SK-N-SH (cell line): ENCODE results near the gene DNAJC4. TPM values are rescaled to one million over a fixed set of nuclear protein-coding genes. Genes with fewer than 3 reads are reported as not detected.

Experiments
- CTCF ChIA-PET: fragments of 300-600, 350-600 bp; formaldehyde crosslinking; extraction: SDS; loops from one replicate; lab custom pipeline; 2021; lab: Yijun Ruan, JAX
- POLR2A ChIA-PET: fragments of 350-600 bp; sonication (Branson Sonifier 250); formaldehyde crosslinking; extraction: SDS; loops from one replicate; lab custom pipeline; 2020; ENCODE audit warnings: antibody characterized with exemption, inconsistent platforms; lab: Yijun Ruan, JAX
- DNase-seq: peaks from one replicate; pipeline ENCODE4 v3.0.0; 2012
- H2AFZ ChIP-seq: fragments of 200-600 bp; sonication (generic); 2 replicates; pipeline ENCODE4 v1.8.1; 2016; ENCODE audit warnings: antibody characterized with exemption, mild to moderate bottlenecking, low read depth
- H3F3A ChIP-seq: fragments of 200-600 bp; sonication (generic); replicated peaks from 2 replicates; pipeline ENCODE3; 2016; ENCODE audit warnings: antibody characterized with exemption, mild to moderate bottlenecking; ENCODE audit not compliant: insufficient read depth
- H3K27ac ChIP-seq, 2 experiments: fragments of 200-500 bp in 1 of 2; fragments of 200-600 bp in 1 of 2; sonication (Bioruptor generic) in 1 of 2; sonication (generic), shearing (Covaris generic) in 1 of 2; 2 replicates each; pipeline versions ENCODE4 v1.5.1 to v1.6.1; 2014 to 2016; ENCODE audit warnings: low read depth in 2 of 2, inconsistent platforms in 1 of 2, low read length in 1 of 2, mild to moderate bottlenecking in 1 of 2, mixed read lengths in 1 of 2
- H3K27me3 ChIP-seq: fragments of 200-600 bp; sonication (generic), shearing (Covaris generic); 2 replicates; pipeline ENCODE4 v1.6.1; 2016; ENCODE audit warnings: mixed run types; ENCODE audit not compliant: insufficient read depth
- H3K36me3 ChIP-seq, 2 experiments: fragments of 200-500 bp in 1 of 2; fragments of 200-600 bp in 1 of 2; sonication (Bioruptor generic) in 1 of 2; sonication (generic) in 1 of 2; replicated peaks in 1 of 2; 2 replicates each; pipeline versions ENCODE3 to v1.5.1; 2014 to 2016; ENCODE audit warnings: low read length in 1 of 2, mild to moderate bottlenecking in 1 of 2; ENCODE audit not compliant: insufficient read depth in 2 of 2, control insufficient read depth in 1 of 2
- H3K4me1 ChIP-seq, 2 experiments: fragments of 200-500 bp in 1 of 2; fragments of 200-600 bp in 1 of 2; sonication (Bioruptor generic) in 1 of 2; sonication (generic), shearing (Covaris generic) in 1 of 2; 2 replicates each; pipeline versions ENCODE4 v1.5.1 to v1.6.1; 2014 to 2016; ENCODE audit warnings: low read depth in 1 of 2, low read length in 1 of 2, mixed run types in 1 of 2; ENCODE audit not compliant: insufficient read depth in 2 of 2, control insufficient read depth in 1 of 2
- H3K4me2 ChIP-seq: fragments of 200-600 bp; sonication (generic), shearing (Covaris generic); 2 replicates; pipeline ENCODE4 v1.6.1; 2017; ENCODE audit warnings: mixed run types
- H3K4me3 ChIP-seq, 2 experiments: fragments of 200-500 bp in 1 of 2; fragments of 200-600 bp in 1 of 2; sonication (Bioruptor generic) in 1 of 2; sonication (generic), shearing (Covaris generic) in 1 of 2; 2 replicates each; pipeline versions ENCODE4 v1.5.1 to v1.8.1; 2014 to 2016; ENCODE audit warnings: low read depth in 2 of 2, inconsistent platforms in 1 of 2, low read length in 1 of 2, mild to moderate bottlenecking in 1 of 2, mixed read lengths in 1 of 2, moderate library complexity in 1 of 2
- H3K79me2 ChIP-seq: fragments of 200-600 bp; sonication (generic); 2 replicates; pipeline ENCODE4 v1.8.1; 2017; ENCODE audit warnings: mild to moderate bottlenecking; ENCODE audit not compliant: insufficient read depth
- H3K9ac ChIP-seq: fragments of 200-600 bp; sonication (generic); 2 replicates; pipeline ENCODE4 v1.6.1; 2017; ENCODE audit warnings: mixed run types
- H3K9me2 ChIP-seq: fragments of 200-600 bp; sonication (generic); 2 replicates; pipeline ENCODE4 v1.6.1; 2017; ENCODE audit warnings: mixed run types
- H3K9me3 ChIP-seq: fragments of 200-600 bp; sonication (generic); 2 replicates; pipeline ENCODE4 v1.6.1; 2017; ENCODE audit warnings: mixed run types, mild to moderate bottlenecking, moderate library complexity
- H4K20me1 ChIP-seq: fragments of 200-600 bp; sonication (generic); 2 replicates; pipeline ENCODE4 v1.6.1; 2017; ENCODE audit warnings: mild to moderate bottlenecking, mixed run types; ENCODE audit not compliant: insufficient read depth
- EZH2phosphoT487 ChIP-seq: fragments of 200-600 bp; sonication (generic); IDR thresholded peaks from 2 replicates; pipeline ENCODE4 v1.6.1; 2017; ENCODE audit warnings: low read depth, mixed run types, mild to moderate bottlenecking, antibody characterized with exemption, moderate library complexity, borderline replicate concordance
- FOSL2 ChIP-seq: IDR thresholded peaks from 2 replicates; pipeline ENCODE4 v1.4.0; 2012; ENCODE audit warnings: low read depth, mild to moderate bottlenecking, moderate library complexity, borderline replicate concordance
- FOXJ3 ChIP-seq: sonication (generic); formaldehyde crosslinking; IDR thresholded peaks from 2 replicates; pipeline ENCODE4 v1.5.1; 2020; ENCODE audit warnings: mild to moderate bottlenecking, missing genetic modification reagents
- GABPA ChIP-seq: IDR thresholded peaks from 2 replicates; pipeline ENCODE4 v1.4.0; 2012; ENCODE audit warnings: low read depth, mild to moderate bottlenecking
- JUND ChIP-seq: IDR thresholded peaks from 2 replicates; pipeline ENCODE4 v1.4.0; 2012
- MEF2A ChIP-seq: IDR thresholded peaks from 2 replicates; pipeline ENCODE4 v1.4.0; 2012; ENCODE audit warnings: low read depth, borderline replicate concordance
- MXI1 ChIP-seq: IDR thresholded peaks from 2 replicates; pipeline ENCODE4 v1.6.1; 2012; ENCODE audit warnings: mild to moderate bottlenecking, low read depth, low read length, improper control_type of control experiment
- NFIC ChIP-seq: IDR thresholded peaks from 2 replicates; pipeline ENCODE4 v1.4.0; 2012; ENCODE audit warnings: borderline replicate concordance
- NRF1 ChIP-seq: IDR thresholded peaks from 2 replicates; pipeline ENCODE4 v1.6.1; 2012; ENCODE audit warnings: low read depth, mild to moderate bottlenecking, low read length
- POLR2AphosphoS5 ChIP-seq: IDR thresholded peaks from 2 replicates; pipeline ENCODE4 v1.6.1; 2012; ENCODE audit warnings: low read depth, low read length
- RAD21 ChIP-seq: IDR thresholded peaks from 2 replicates; pipeline ENCODE4 v1.6.1; 2012; ENCODE audit warnings: mild to moderate bottlenecking, low read length
- RCOR1 ChIP-seq: fragments of 150-350 bp; IDR thresholded peaks from 2 replicates; pipeline ENCODE4 v1.6.1; 2017; ENCODE audit warnings: antibody characterized with exemption, low read length
- RXRA ChIP-seq: IDR thresholded peaks from 2 replicates; pipeline ENCODE4 v1.4.0; 2012; ENCODE audit warnings: low read depth, mild to moderate bottlenecking, borderline replicate concordance
- SIN3A ChIP-seq: IDR thresholded peaks from 2 replicates; pipeline ENCODE4 v1.6.1; 2012; ENCODE audit warnings: low read depth, mild to moderate bottlenecking, low read length, moderate library complexity, borderline replicate concordance
- SMC3 ChIP-seq: IDR thresholded peaks from 2 replicates; pipeline ENCODE4 v1.6.1; 2012; ENCODE audit warnings: low read depth, low read length, improper control_type of control experiment
- TAF1 ChIP-seq: IDR thresholded peaks from 2 replicates; pipeline ENCODE4 v1.6.1; 2012; ENCODE audit warnings: low read depth, mild to moderate bottlenecking, low read length, moderate library complexity, borderline replicate concordance
- USF1 ChIP-seq: IDR thresholded peaks from 2 replicates; pipeline ENCODE4 v1.4.0; 2012; ENCODE audit warnings: low read depth, borderline replicate concordance
- USF2 ChIP-seq: fragments of 150-350 bp; IDR thresholded peaks from 2 replicates; pipeline ENCODE4 v1.6.1; 2017; ENCODE audit warnings: antibody characterized with exemption, low read length, low read depth, borderline replicate concordance
- YY1 ChIP-seq: IDR thresholded peaks from 2 replicates; pipeline ENCODE4 v1.4.0; 2012; ENCODE audit warnings: low read depth, mild to moderate bottlenecking
- WGBS: methylation state at CpG from one replicate; pipeline ENCODE4 v1.1.6; 2017; ENCODE audit warnings: low lambda C conversion rate; 5-methylcytosine and 5-hydroxymethylcytosine counted together
- polyA plus RNA-seq, 3 experiments: library from polyadenylated mRNA; depleted of rRNA; stranded (reverse); fragments of >200 nt; gene quantifications; 2 replicates each; pipeline ENCODE4 v1.2.3, GENCODE V29; 2012

DNAJC4 gene
- polyA plus RNA-seq, 1 of the 3 experiments (the other 2 are of a cell fraction), result 52.1 TPM

- no peak for TF ChIP-seq JUND
- peak; percentile 60 for TF ChIP-seq MXI1
- TF ChIP-seq YY1, result no peak
- no peak for TF ChIP-seq FOXJ3
- TF ChIP-seq RXRA, result no peak
- TF ChIP-seq USF2, result no peak
- TF ChIP-seq SIN3A, result peak; percentile 42; the same call in 1 of the 2 replicates
- TF ChIP-seq POLR2AphosphoS5, result peak; percentile 20; the same call in 1 of the 2 replicates
- TF ChIP-seq, all 33 proteins: peak for 3
- Histone ChIP-seq H2AFZ (no peak overlapping the region), H3K9ac (peak overlapping the region; percentile 63)
These were observed 4.5 kb downstream of the DNAJC4 start for GRCh38 chr11:64234647-64235379.

GRCh38 chr11:64235437-64236161, 5.3 kb downstream of the DNAJC4 start:
- H2AFZ ChIP-seq, result no peak overlapping the region
- CTCF ChIA-PET, result interaction anchor here (1.1 to 1.6 kb wide), 3 partner anchors 15 to 65 kb away, joined by 4 to 6 read pairs (median 5); partner anchors contain the start of gene PLCB3
- TF ChIP-seq MXI1 (no peak), NRF1 (no peak), YY1 (no peak), GABPA (no peak), TAF1 (no peak), MEF2A (no peak), FOSL2 (no peak), EZH2phosphoT487 (no peak), NFIC (no peak), SMC3 (no peak), RCOR1 (no peak), USF1 (no peak), RAD21 (no peak)
- TF ChIP-seq, all 33 proteins: peak for 0
- Histone ChIP-seq H3K9ac (peak overlapping the region; percentile 63), H3K27me3 (no peaks in the 10 kb centered on the region), H3K79me2 (peaks cover 19% of the 10 kb centered on the region), H3K36me3 (peaks cover 0 to 18% of the 10 kb centered on the region in 2 experiments), H3F3A (peaks cover 37% of the 10 kb centered on the region), H3K4me1 (peaks cover 16 to 47% of the 10 kb centered on the region in 2 experiments; a peak in 2 of 4 replicates), H3K9me2 (no peaks in the 10 kb centered on the region), H3K4me2 (peak overlapping the region; percentile 89), H3K27ac (peak overlapping the region in 1 of 2 experiments; percentile 83; a peak in 1 of 4 replicates), H3K4me3 (peak overlapping the region; percentile 63 to 66), H4K20me1 (no peaks in the 10 kb centered on the region), H3K9me3 (no peaks in the 10 kb centered on the region)
- POLR2A ChIA-PET, result interaction anchor here (1.2 kb wide), 1 partner anchor 35 kb away, joined by 4 read pairs; no protein-coding TSS in a partner anchor
- 84% methylated on average over 12 of the region's 12 CpGs for WGBS
- no peak for DNase-seq

More at GRCh38 chr11:64234647-64235379, 4.5 kb downstream of the DNAJC4 start:
- H4K20me1 ChIP-seq, result no peaks in the 10 kb centered on the region
- H3F3A ChIP-seq, result peaks cover 32% of the 10 kb centered on the region
- H3K27me3 ChIP-seq, result no peaks in the 10 kb centered on the region
- H3K9me2 ChIP-seq, result no peaks in the 10 kb centered on the region
- peak overlapping the region; percentile 63 to 66 for H3K4me3 ChIP-seq
- ChIA-PET POLR2A (interaction anchor here (0.6 kb wide), 1 partner anchor 1380 kb away, joined by 3 read pairs; no protein-coding TSS in a partner anchor), CTCF (interaction anchor here (1.1 to 3.4 kb wide), 5 partner anchors 16 to 69 kb away, joined by 4 to 15 read pairs (median 6); partner anchors contain the start of gene PLCB3)
- peaks cover 19% of the 10 kb centered on the region for H3K79me2 ChIP-seq
- DNase-seq, result peak; percentile 79
- H3K36me3 ChIP-seq, result peaks cover 0 to 18% of the 10 kb centered on the region in 2 experiments
- H3K4me2 ChIP-seq, result peak overlapping the region; percentile 89
- H3K27ac ChIP-seq, result peak overlapping the region in 1 of 2 experiments; percentile 83; a peak in 2 of 4 replicates
- peaks cover 11 to 42% of the 10 kb centered on the region in 2 experiments; a peak in 2 of 4 replicates for H3K4me1 ChIP-seq
- 6% methylated on average over 10 of the region's 80 CpGs for WGBS
- H3K9me3 ChIP-seq, result no peaks in the 10 kb centered on the region
